ENCODE measurements around the gene HPSE2. TPM values are rescaled to one million over a fixed set of nuclear protein-coding genes. Genes with fewer than 3 reads are reported as not detected.

HPSE2 gene
- total RNA-seq, 1 donor from 2014 or later = not detected

GRCh38 chr10:98748298-98748697 lies 487.4 kb downstream of the HPSE2 start:
- Histone ChIP-seq H3K27me3 (ENCODE audit: control insufficient read depth, insufficient read depth, low read length) (no peaks in the 10 kb centered on the region), H3K36me3 (ENCODE audit: control insufficient read depth, insufficient read depth, low read length) (no peaks in the 10 kb centered on the region), H3K4me3 (ENCODE audit: low read depth, low read length) (no peak overlapping the region)
- TF ChIP-seq CTCF (IDR thresholded peaks at IDR 0.05; ENCODE audit: insufficient read depth, low read length, severe bottlenecking) = peak; percentile 9
- FAIRE-seq = no peak
- peak; percentile 40 for DNase-seq (ENCODE audit: low read depth)

DNA sequence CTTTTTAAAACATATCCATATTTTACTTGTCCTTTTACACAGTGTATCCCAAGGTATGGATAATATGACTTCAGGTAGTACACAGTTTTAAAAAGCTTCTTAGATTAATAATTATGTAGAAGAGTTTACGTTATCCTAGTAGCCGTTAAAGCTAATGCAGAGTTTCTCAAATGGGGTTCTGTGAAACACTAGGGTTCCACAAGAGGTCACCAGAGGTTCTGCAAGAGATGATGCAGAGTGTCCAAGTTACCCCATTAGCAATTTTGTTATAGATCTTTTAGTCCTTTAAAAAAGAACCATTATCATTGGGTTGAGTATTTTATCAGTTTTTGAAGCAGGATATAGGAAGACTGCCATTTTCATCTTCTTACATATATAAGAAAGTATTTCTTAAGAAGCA lies 490.0 kb downstream of the HPSE2 start:
- Histone ChIP-seq H3K36me3 (ENCODE audit: control insufficient read depth, insufficient read depth, low read length) (no peaks in the 10 kb centered on the region), H3K27me3 (ENCODE audit: control insufficient read depth, insufficient read depth, low read length) (no peaks in the 10 kb centered on the region), H3K4me3 (ENCODE audit: low read depth, low read length) (no peak overlapping the region)
- FAIRE-seq (no peak), DNase-seq (ENCODE audit: low read depth) (no peak)
- TF ChIP-seq CTCF (IDR thresholded peaks at IDR 0.05; ENCODE audit: insufficient read depth, low read length, severe bottlenecking) = no peak

DNA sequence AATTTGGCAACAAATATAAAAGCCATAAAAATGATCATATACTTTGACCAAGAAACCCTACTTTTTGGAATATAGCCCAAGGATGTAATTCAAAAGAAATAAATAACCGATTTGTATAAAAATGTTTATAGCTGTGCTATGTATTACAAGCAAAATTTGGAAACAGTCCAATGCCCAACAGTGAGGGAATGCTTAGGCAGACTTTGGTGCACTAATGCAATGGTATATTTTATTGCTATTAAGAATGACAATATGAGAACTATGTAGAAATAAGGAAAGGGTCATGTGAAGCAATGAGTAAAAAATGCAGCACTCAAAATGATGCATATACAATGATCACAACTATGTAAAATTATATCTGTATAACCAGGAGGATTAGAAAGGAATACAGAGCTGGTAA lies 515.1 kb downstream of the HPSE2 start:
- no peak for FAIRE-seq
- no peaks in the 10 kb centered on the region for H3K27me3 ChIP-seq (ENCODE audit: control insufficient read depth, insufficient read depth, low read length)
- DNase-seq (ENCODE audit: low read depth) = no peak
- no peak overlapping the region for H3K4me3 ChIP-seq (ENCODE audit: low read depth, low read length)
- no peak for TF ChIP-seq CTCF (IDR thresholded peaks at IDR 0.05; ENCODE audit: insufficient read depth, low read length, severe bottlenecking)
- no peaks in the 10 kb centered on the region for H3K36me3 ChIP-seq (ENCODE audit: control insufficient read depth, insufficient read depth, low read length)

DNA sequence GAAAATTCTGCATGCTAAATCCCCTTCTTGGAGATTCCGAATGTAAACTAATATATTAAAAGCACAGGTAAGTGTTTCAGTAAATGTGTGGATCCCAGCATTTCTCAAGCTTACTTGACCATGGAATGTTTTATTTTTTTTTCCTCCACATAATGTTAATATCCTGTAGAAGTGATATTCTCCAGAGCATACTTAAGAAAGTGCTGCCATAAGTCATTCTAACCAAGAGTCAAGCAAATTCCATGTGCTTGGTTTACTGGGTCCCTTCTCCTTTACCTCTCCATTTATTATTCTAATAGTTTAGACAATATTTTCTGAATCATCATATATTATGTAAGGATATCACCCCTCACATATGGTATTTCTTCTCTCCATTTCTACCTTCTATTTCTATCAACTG lies 522.1 kb downstream of the HPSE2 start:
- no peak for TF ChIP-seq CTCF (IDR thresholded peaks at IDR 0.05; ENCODE audit: insufficient read depth, low read length, severe bottlenecking)
- Histone ChIP-seq H3K27me3 (ENCODE audit: control insufficient read depth, insufficient read depth, low read length) (no peaks in the 10 kb centered on the region), H3K4me3 (ENCODE audit: low read depth, low read length) (no peak overlapping the region), H3K36me3 (ENCODE audit: control insufficient read depth, insufficient read depth, low read length) (no peaks in the 10 kb centered on the region)
- DNase-seq (ENCODE audit: low read depth) = no peak
- no peak for FAIRE-seq

DNA sequence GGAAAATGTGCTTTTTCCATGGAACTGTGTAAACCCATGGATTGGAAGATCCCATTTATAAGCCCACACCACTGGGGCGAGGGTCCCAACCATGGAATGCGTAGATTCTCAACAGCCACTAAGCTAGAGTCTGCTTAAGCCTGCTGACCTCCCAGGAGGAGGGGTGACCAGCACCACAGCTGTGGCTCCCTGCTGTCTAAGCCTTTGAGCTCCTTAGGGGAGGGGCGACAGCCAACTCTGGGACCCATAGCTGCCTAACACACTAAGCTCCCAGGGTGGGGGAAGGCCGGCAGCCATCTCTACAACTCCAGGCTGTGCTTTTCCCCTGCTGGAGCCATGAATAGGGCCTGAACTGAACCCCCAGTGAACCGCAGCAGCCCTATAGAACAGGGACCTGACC lies 539.1 kb downstream of the HPSE2 start:
- Histone ChIP-seq H3K36me3 (ENCODE audit: control insufficient read depth, insufficient read depth, low read length) (no peaks in the 10 kb centered on the region), H3K4me3 (ENCODE audit: low read depth, low read length) (no peak overlapping the region), H3K27me3 (ENCODE audit: control insufficient read depth, insufficient read depth, low read length) (no peaks in the 10 kb centered on the region)
- TF ChIP-seq CTCF (IDR thresholded peaks at IDR 0.05; ENCODE audit: insufficient read depth, low read length, severe bottlenecking) = no peak
- DNase-seq (ENCODE audit: low read depth) = no peak
- FAIRE-seq = no peak

GRCh38 chr10:98694883-98695282 lies 540.8 kb downstream of the HPSE2 start:
- FAIRE-seq = no peak
- TF ChIP-seq CTCF (IDR thresholded peaks at IDR 0.05; ENCODE audit: insufficient read depth, low read length, severe bottlenecking) = no peak
- Histone ChIP-seq H3K27me3 (ENCODE audit: control insufficient read depth, insufficient read depth, low read length) (no peaks in the 10 kb centered on the region), H3K36me3 (ENCODE audit: control insufficient read depth, insufficient read depth, low read length) (no peaks in the 10 kb centered on the region), H3K4me3 (ENCODE audit: low read depth, low read length) (no peak overlapping the region)
- DNase-seq (ENCODE audit: low read depth) = no peak

All from bronchial epithelial cell (primary cell).